HG03039 (cell line): Measurements from ENCODE around the gene ITFG1.
A peak's percentile ranks its signal among the peaks of the same experiment; 100 is the strongest.
"Not testable (repeated sequence)": the region's sequence is repeated elsewhere in the genome, so short reads cannot be mapped to it uniquely, and the experiment has no call there.

Experiments used
- ATAC-seq: cut with Tn5 transposase; IDR thresholded peaks from one replicate; pipeline ENCODE4 v1.9.1; 2021; ENCODE audit warnings: mild to moderate bottlenecking, moderate library complexity; ENCODE audit not compliant: unreplicated experiment

ITFG1 gene

GRCh38 chr16:47347021-47347696 lies 113.7 kb downstream of the ITFG1 start:
- not testable (repeated sequence) for ATAC-seq

GRCh38 chr16:47342055-47342454 lies 118.8 kb downstream of the ITFG1 start:
- no peak for ATAC-seq

- ATAC-seq, result not testable (repeated sequence)
Observed at GRCh38 chr16:47330562-47330961, 130.3 kb downstream of the ITFG1 start.

- ATAC-seq, result not testable (repeated sequence)
Observed at GRCh38 chr16:47324309-47324708, 136.6 kb downstream of the ITFG1 start.

DNA sequence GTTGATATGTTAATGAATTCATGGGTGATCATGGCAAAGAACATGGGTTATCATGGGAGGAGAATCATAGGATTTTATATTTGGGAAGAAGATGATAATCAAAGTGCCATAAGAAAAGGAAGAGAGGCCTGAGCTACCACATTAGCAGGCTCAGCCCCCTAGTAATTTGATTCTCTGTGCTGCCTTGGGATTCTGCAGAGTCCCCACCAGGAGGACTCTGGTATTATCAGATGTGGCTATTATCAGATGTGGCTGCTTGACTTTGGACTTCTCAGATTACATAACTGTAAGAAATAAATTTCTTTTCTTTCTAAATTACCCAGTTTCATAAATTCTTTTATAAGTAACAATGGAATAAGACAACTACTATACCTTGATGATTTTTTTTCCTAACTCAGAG lies 137.6 kb downstream of the ITFG1 start:
- no peak for ATAC-seq

GRCh38 chr16:47320546-47321310 lies 140.1 kb downstream of the ITFG1 start:
- no peak for ATAC-seq

DNA sequence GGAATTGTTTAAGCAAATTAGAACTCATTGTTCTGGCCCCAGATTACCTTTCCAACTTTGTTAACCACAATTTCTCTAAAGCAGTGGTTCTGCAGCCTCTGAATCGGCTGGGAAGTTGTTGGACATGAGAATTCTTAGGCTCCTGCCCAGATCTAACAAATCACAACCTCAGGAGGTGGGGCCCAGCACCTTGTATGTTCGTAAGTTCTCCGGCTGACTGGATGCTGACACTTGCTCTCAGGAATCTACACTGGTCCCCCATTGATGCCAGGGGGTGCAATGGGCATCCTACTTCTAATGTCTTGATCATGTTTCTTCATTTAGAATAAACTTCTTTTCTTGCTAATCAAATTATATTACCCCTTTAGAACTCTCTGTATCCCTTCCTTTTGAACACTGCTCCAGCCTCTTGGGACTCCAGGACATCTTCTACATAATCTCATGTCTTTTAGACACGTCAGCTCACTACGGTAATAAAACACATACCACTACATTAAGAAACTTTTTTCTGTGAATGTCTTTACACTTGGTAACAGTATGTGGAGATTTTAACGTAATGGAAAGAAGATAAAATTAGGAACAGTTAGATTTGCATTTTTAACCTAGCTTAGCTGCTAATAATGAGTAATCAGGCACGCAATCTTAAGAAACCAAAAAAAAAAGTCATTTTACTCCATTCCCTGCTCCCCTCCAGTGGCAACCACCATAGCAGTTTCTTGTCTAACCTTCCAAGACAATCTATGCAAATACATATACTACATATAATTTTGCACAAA lies 143.2 kb downstream of the ITFG1 start:
- ATAC-seq, result no peak

GRCh38 chr16:47316442-47317015 lies 144.3 kb downstream of the ITFG1 start:
- no peak for ATAC-seq

DNA sequence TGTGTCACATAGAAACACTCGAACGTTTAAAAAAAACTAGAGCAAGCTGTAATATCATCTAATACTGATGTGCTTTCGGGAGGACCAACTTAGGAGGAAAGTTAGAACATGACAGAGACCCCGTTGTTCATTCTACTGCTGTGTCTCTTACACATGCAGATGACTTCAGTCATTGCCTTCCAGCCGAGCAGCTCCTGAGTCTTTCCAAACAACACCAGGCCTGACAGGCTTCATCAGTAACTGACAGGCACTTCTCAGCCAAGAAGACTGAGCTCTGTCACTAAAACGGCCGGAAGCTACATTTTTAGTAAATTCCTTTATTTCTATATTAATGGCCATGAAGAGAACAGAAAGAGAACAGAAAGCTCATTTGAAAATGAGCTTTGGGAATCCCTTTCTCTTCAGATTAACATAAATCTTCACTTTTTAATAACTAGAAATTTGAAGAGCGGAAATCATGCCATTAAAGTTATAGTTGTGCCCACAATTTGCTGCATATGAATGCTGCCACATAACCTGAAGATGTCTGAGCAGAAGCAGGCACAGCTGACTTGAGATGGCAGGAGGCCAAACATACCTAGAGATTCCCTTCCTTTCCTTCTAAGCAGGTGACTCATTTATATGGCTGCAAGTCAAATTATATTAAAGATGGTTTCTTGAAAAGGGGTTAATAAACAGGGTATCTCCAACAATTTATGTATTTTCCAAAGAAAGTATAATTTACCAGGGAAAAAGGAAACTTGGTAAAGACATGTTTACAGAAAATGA lies 148.9 kb downstream of the ITFG1 start:
- ATAC-seq, result no peak

DNA sequence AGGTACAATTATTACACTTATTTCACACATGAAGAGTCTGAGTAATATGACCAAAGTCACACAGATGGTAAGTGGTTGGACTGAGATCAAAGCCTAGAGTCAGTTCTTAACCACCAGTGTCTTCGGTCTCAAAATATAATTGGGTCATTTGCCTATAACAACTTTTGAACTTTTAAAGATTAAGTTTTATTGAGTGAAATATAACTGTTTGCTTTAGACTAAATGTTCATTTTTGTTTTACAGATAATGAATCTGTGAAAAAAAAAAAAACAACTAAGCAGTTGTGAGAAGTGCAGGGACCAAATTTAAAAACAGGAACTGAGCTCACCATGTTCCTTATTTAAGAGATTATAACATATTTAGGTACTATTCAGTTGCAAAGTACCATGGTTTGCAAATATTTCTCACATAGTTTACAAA lies 150.1 kb downstream of the ITFG1 start:
- ATAC-seq, result peak; percentile 61

DNA sequence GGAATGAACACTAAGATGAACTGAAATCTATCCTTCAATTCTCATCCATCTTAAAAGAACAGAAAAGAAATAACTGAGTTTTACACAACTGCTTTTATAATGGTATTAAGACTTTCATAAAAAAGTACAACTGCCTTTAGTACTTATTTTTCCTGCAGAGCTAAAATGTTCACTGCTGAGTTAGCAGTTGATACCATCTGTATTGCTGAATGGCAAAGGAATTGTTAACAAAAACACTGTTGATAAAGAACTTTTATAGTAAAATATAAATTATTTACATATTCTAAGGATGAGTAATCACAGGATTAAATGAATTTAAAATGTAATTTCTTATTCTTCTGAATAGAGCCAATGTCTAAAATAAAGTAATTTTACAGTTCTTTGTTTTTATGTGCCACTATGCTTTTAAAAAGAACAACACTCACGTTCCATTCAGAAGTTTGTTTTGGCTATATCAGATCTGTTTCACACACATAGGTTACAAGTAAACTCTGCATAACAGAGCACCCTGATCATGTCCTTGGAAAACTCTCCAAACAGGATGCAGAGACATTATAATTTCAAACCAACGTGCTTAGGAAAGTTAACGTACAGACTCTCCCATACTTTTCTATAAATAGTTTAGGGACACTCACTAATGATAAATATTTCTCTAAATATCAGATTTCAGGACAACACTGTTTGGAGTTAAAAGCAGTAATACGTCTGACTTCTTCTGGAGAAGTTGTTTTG lies 151.1 kb downstream of the ITFG1 start:
- no peak for ATAC-seq

DNA sequence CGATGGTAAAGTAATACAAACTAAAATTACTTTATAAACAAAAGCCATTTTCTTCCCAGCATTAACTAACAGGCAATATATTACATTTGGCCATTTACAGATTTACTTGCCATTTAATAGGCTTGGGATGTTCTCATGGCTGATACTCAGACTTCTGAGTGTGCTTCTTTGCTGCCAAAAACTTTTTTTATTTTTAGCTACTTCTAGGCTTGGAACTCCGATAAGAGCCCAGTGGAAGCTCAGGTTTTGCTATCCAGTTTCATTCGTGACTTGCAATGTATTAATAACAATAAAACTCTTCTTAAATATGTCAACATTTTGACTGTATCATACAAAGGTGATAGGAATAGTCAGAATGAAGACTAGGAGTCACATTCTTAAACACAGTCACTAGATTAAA lies 152.3 kb downstream of the ITFG1 start:
- no peak for ATAC-seq

DNA sequence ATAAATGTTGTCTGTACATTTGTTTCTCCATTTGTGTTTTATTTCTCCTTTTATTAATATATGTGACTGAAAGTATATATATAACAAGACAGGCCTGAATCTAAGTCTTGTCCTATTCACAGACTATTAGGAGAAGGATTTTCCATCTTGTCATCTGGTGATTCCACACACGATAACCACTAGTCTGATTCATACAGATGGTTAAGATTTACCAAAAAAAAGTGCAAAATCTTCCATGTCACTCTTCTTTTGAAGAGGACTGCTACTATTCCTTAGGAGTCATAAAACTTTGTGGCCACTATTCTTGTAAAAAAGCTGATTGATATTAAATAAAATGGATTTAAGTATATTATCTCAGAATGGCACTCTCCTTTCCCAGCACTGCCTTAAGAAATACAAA lies 156.3 kb downstream of the ITFG1 start:
- ATAC-seq, result no peak

DNA sequence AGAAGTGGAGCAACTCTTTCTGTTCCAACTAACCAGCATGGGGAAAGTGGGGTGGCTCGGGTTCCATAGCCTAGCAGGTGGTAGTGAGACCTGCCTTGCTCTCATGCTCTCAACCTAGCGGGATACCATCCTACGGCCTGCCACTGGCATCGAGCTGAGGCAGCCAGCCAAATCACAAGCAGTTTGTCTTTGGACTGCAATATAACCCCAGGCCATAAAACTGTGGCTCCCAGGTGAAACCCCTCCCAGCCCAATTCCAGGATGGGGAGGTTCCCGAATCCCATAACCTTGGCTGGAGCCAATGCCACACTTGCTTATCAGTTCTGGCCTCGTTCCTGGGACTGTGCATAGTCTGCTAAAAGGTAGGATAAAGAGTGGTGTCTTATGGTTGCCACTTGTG lies 161.3 kb downstream of the ITFG1 start:
- ATAC-seq, result no peak

DNA sequence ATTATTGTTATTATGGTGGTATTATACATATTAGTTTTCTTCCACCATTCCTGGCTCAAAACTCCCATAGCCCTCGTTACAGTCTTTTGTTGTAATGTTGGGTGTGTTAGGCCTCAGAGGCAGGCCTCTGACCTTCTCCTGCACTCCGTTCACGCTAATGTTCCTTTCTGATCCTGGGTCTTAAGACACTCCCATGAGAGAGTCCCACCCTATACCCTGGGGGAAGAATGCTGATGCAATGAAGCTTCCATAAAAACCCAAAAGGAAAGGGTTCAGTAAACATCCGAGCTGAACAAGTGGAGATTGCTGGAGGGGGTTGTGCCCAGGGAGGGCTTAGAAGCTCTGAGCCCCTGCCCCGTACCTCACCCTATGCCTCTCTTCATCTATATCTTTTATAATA lies 175.9 kb downstream of the ITFG1 start:
- ATAC-seq, result no peak

DNA sequence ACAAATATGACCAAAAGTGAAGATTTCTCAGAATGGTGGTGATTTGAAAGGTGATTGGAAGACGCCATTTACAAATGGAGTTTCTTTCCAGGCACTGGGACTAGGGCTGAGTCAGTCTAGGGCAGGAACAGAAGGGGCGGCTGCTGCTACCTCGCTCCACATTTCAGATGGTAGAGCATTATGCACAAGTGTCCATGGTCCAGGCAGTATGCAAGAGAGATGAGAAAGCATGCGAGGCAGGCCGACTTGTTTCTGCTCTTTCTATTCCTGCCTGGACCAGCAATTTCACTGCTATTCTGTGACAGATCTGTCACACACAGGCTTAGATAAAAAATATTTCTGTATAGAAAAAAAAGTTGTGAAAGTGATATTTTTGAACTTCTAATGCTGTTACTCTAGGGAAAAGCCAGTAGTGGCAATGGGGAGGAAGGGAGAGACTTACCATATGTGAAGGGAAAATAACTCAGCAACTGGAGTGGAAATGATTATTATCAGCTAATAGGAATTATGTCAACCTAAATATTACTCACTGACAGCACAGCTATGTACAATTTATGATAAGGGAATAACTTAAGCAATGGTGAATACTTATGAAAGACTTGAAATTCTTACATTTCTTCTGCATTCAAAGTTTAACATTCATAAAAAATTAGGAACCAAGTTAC lies 182.4 kb downstream of the ITFG1 start:
- no peak for ATAC-seq

DNA sequence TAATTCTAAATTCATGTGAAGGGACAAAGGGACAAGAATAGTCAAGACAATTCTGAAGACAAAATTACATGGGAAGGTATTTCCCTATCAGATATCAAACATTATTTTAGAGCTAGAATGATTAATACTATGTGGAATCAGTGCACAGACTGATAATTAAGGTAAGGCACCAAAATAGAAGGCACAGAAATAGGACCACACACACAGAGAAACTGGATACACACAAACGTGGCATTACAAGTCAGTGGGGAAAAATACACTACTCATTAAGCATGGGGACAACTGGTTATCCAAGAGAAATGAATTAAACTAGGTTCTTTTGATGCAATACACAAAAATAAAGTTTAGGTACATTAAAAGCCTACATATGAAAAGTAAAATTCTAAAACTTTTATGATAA lies 184.3 kb downstream of the ITFG1 start:
- ATAC-seq, result no peak

DNA sequence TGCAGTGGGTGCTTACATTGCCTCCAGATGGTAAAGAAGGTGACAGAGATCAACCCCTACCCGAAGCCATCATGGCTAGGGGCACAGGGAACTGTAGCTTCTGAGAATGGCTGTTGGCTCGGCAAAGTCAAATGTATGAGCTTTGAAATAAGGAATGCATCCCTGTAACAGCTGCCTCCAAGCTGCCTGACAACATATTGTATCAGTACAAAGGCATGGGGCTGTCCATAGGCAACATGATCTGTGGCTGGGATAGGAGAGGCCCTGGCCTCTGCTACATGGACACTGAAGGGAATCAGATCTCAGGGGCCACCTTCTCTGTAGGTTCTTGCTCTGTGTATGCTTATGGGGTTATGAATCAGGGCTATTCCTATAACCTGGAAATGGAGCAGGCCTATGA lies 197.9 kb downstream of the ITFG1 start:
- ATAC-seq, result no peak

- ATAC-seq, result no peak
Observed at GRCh38 chr16:47260503-47260902, 200.4 kb downstream of the ITFG1 start.
